Brain microvascular endothelial cell (primary cell): ENCODE results near the gene MEN1.

ENCODE experiments used
- DNase-seq: peaks from one replicate; pipeline ENCODE4 v3.0.0-alpha.2; 2020
- H3K27ac ChIP-seq: fragments of 250-450 bp; sonication (Bioruptor Pico); 2 replicates; pipeline ENCODE4 v1.5.1; 2020; ENCODE audit warnings: mild to moderate bottlenecking, moderate library complexity
- H3K27me3 ChIP-seq: fragments of 250-450 bp; sonication (Bioruptor Pico); replicated peaks from 2 replicates; pipeline ENCODE4 v1.5.1; 2020; ENCODE audit warnings: mild to moderate bottlenecking
- H3K36me3 ChIP-seq: fragments of 250-450 bp; sonication (Bioruptor Pico); replicated peaks from 2 replicates; pipeline ENCODE4 v1.5.1; 2020; ENCODE audit warnings: mild to moderate bottlenecking
- H3K4me3 ChIP-seq: 2 replicates; pipeline ENCODE4 v1.5.1; 2011; ENCODE audit warnings: low read depth, mild to moderate bottlenecking, control low read depth, low read length, moderate library complexity
- in situ Hi-C: cut with HindIII; loops from 2 replicates; pipeline ENCODE4 v1.10.0; 2017; ENCODE audit warnings: low sequenced_read_pairs, low pct_ligation_motif_present
- TF ChIP-seq, protein P1 (sequence below): IDR thresholded peaks from 2 replicates; pipeline ENCODE4 v1.5.1; 2011; ENCODE audit warnings: low read depth, mild to moderate bottlenecking, moderate library complexity, low read length, control low read depth, inconsistent platforms; ENCODE audit errors: missing control alignments

Gene MEN1

GRCh38 chr11:64771861-64772260, 38.5 kb downstream of the MEN1 start:
- no peak for DNase-seq
- H3K27ac ChIP-seq: no peak overlapping the region
- TF ChIP-seq, protein P1, sequence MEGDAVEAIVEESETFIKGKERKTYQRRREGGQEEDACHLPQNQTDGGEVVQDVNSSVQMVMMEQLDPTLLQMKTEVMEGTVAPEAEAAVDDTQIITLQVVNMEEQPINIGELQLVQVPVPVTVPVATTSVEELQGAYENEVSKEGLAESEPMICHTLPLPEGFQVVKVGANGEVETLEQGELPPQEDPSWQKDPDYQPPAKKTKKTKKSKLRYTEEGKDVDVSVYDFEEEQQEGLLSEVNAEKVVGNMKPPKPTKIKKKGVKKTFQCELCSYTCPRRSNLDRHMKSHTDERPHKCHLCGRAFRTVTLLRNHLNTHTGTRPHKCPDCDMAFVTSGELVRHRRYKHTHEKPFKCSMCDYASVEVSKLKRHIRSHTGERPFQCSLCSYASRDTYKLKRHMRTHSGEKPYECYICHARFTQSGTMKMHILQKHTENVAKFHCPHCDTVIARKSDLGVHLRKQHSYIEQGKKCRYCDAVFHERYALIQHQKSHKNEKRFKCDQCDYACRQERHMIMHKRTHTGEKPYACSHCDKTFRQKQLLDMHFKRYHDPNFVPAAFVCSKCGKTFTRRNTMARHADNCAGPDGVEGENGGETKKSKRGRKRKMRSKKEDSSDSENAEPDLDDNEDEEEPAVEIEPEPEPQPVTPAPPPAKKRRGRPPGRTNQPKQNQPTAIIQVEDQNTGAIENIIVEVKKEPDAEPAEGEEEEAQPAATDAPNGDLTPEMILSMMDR: no peak
- H3K27me3 ChIP-seq: no peaks in the 10 kb centered on the region
- H3K36me3 ChIP-seq: peaks cover 96% of the 10 kb centered on the region
- no peak overlapping the region for H3K4me3 ChIP-seq
- in situ Hi-C loops: no loop called here

- no peak for DNase-seq
- in situ Hi-C loops: no loop called here
- Histone ChIP-seq H3K27me3 (no peaks in the 10 kb centered on the region), H3K27ac (no peak overlapping the region), H3K36me3 (peaks cover 92% of the 10 kb centered on the region), H3K4me3 (no peak overlapping the region)
- TF ChIP-seq, protein P1: no peak
Observed at GRCh38 chr11:64770120-64770519, 40.2 kb downstream of the MEN1 start.

GRCh38 chr11:64769283-64769682, 41.1 kb downstream of the MEN1 start:
- H3K27me3 ChIP-seq: no peaks in the 10 kb centered on the region
- peaks cover 92% of the 10 kb centered on the region for H3K36me3 ChIP-seq
- DNase-seq: no peak
- in situ Hi-C loops: no loop called here
- H3K27ac ChIP-seq: no peak overlapping the region
- TF ChIP-seq, protein P1: no peak
- H3K4me3 ChIP-seq: no peak overlapping the region

DNA sequence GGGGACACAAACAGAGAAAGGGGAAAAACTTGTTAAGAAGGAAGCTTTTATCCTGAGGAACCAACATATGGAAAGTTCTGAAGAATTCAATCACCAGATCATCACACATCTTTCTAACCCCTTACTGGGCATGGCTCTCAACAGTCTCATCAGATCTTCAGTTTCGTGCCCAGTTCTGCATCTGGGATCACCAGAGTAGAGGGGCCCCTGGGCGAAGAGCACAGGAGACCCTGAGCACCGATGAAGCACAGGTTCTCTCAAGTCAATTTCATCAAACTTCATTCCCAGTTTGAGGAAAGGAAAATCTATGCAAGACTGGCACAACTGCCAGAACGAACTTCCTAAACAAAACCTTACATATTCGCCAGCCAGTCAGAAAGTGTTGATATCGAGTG, 42.1 kb downstream of the MEN1 start:
- Histone ChIP-seq H3K27me3 (no peaks in the 10 kb centered on the region), H3K36me3 (peaks cover 93% of the 10 kb centered on the region), H3K27ac (no peak overlapping the region), H3K4me3 (no peak overlapping the region)
- TF ChIP-seq, protein P1: no peak
- no peak for DNase-seq
- in situ Hi-C loops: no loop called here

DNA sequence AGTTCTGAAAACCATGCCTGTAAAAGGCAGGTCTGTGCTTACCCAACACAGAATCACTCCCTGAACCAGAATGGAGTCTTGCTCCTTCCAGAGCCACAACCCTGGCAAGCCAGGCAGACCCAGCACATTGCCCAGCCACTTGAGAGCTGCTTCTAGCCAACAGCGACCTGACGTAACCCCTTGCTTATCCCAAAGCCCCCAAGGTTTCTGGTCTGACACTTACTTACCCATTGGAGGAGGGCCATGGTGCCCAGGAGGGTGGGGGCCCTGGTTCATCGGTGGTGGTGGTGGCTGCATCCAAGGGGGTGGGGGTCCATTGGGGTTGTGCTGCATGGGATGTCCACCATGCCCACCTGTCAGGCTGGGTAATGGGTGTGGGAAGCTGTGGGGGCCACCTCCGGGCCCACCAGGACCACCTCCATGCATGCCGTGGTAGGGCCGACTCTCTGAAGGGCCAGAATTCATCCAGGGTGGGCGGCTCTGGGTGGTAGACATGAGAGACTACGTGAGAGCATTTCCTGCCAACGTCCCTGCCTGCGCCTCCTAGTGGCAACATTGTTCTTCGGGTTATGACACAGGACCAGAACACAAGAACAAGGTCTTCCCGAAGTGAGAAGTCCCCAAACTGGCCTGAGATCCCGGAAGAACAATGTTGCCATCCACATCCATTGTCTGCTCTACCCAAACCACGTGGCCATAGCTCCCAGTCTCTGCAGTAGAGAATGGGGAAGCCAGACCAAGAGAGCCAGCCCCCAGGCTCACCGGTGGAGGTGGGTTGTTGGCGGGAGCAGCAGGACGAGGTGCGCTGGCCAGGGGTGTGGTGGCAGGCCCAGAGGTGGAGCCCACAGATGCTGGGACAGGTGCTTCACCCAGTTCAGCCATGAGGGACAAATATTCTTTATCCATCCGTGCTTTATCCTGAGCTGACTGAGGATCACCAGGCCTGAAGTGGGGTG, 42.7 kb downstream of the MEN1 start:
- in situ Hi-C loops: no loop called here
- H3K27ac ChIP-seq: no peak overlapping the region
- peaks cover 92% of the 10 kb centered on the region for H3K36me3 ChIP-seq
- DNase-seq: peak; percentile 63
- H3K4me3 ChIP-seq: no peak overlapping the region
- no peaks in the 10 kb centered on the region for H3K27me3 ChIP-seq
- TF ChIP-seq, protein P1: peak; percentile 88

- Histone ChIP-seq H3K27me3 (no peaks in the 10 kb centered on the region), H3K36me3 (peaks cover 92% of the 10 kb centered on the region), H3K4me3 (no peak overlapping the region), H3K27ac (no peak overlapping the region)
- in situ Hi-C loops: no loop called here
- TF ChIP-seq, protein P1: no peak
- DNase-seq: no peak
Observed at GRCh38 chr11:64766881-64767280, 43.5 kb downstream of the MEN1 start.
